HEK293T (cell line): ENCODE measurements around the gene CAPZB.

Experiments used
- CTCF ChIA-PET: fragments of 350-600 bp; formaldehyde crosslinking; extraction: SDS; loops from one replicate; lab custom pipeline; 2021; ENCODE audit warnings: antibody characterized with exemption, inconsistent platforms; lab: Yijun Ruan, JAX
- POLR2A ChIA-PET: fragments of 350-600 bp; formaldehyde crosslinking; extraction: SDS; loops from one replicate; lab custom pipeline; 2020; ENCODE audit warnings: antibody characterized with exemption, inconsistent platforms; lab: Yijun Ruan, JAX
- DNase-seq: peaks from one replicate; pipeline ENCODE4 v3.0.0; 2012; ENCODE audit warnings: mixed read lengths; ENCODE audit errors: extremely low spot score
- ARNT ChIP-seq: fragments of 450-650 bp; IDR thresholded peaks from 2 replicates; pipeline ENCODE4 v1.6.1; 2017; ENCODE audit warnings: mild to moderate bottlenecking
- BHLHE40 ChIP-seq: fragments of 450-650 bp; IDR thresholded peaks from 2 replicates; pipeline ENCODE4 v1.6.1; 2016; ENCODE audit warnings: mild to moderate bottlenecking, moderate library complexity, borderline replicate concordance
- CTBP1 ChIP-seq: fragments of 450-650 bp; IDR thresholded peaks from 2 replicates; pipeline ENCODE4 v1.6.1; 2016; ENCODE audit warnings: borderline replicate concordance
- ELF4 ChIP-seq: fragments of 450-650 bp; IDR thresholded peaks from 2 replicates; pipeline ENCODE4 v1.6.1; 2017; ENCODE audit warnings: antibody characterized with exemption
- FOXA1 ChIP-seq: fragments of 450-650 bp; IDR thresholded peaks from 2 replicates; pipeline ENCODE4 v1.6.1; 2016; ENCODE audit warnings: mild to moderate bottlenecking
- FOXK2 ChIP-seq: fragments of 450-650 bp; IDR thresholded peaks from 2 replicates; pipeline ENCODE4 v1.6.1; 2016; ENCODE audit warnings: mild to moderate bottlenecking
- FOXM1 ChIP-seq: fragments of 450-650 bp; IDR thresholded peaks from 2 replicates; pipeline ENCODE4 v1.6.1; 2017; ENCODE audit warnings: mild to moderate bottlenecking, borderline replicate concordance
- HDGF ChIP-seq: fragments of 450-650 bp; IDR thresholded peaks from 2 replicates; pipeline ENCODE4 v1.6.1; 2017; ENCODE audit warnings: antibody characterized with exemption, borderline replicate concordance
- L3MBTL2 ChIP-seq: fragments of 450-650 bp; conservative IDR thresholded peaks from 2 replicates; pipeline ENCODE4 v1.6.1; 2016; ENCODE audit warnings: mild to moderate bottlenecking
- LEF1 ChIP-seq: fragments of 450-650 bp; IDR thresholded peaks from 2 replicates; pipeline ENCODE4 v1.6.1; 2017; ENCODE audit warnings: mild to moderate bottlenecking, borderline replicate concordance
- NFRKB ChIP-seq: fragments of 450-650 bp; IDR thresholded peaks from 2 replicates; pipeline ENCODE4 v1.6.1; 2016; ENCODE audit warnings: mild to moderate bottlenecking, moderate library complexity
- PKNOX1 ChIP-seq: fragments of 450-650 bp; IDR thresholded peaks from 2 replicates; pipeline ENCODE4 v1.6.1; 2016
- SP1 ChIP-seq: fragments of 450-650 bp; IDR thresholded peaks from 2 replicates; pipeline ENCODE4 v1.6.1; 2017
- SUZ12 ChIP-seq: fragments of 450-650 bp; IDR thresholded peaks from 2 replicates; pipeline ENCODE4 v1.6.1; 2016; ENCODE audit warnings: mild to moderate bottlenecking
- TARDBP ChIP-seq: fragments of 450-650 bp; IDR thresholded peaks from 2 replicates; pipeline ENCODE4 v1.6.1; 2016
- ZNF384 ChIP-seq: fragments of 450-650 bp; IDR thresholded peaks from 2 replicates; pipeline ENCODE4 v1.6.1; 2016

The CAPZB gene

DNA sequence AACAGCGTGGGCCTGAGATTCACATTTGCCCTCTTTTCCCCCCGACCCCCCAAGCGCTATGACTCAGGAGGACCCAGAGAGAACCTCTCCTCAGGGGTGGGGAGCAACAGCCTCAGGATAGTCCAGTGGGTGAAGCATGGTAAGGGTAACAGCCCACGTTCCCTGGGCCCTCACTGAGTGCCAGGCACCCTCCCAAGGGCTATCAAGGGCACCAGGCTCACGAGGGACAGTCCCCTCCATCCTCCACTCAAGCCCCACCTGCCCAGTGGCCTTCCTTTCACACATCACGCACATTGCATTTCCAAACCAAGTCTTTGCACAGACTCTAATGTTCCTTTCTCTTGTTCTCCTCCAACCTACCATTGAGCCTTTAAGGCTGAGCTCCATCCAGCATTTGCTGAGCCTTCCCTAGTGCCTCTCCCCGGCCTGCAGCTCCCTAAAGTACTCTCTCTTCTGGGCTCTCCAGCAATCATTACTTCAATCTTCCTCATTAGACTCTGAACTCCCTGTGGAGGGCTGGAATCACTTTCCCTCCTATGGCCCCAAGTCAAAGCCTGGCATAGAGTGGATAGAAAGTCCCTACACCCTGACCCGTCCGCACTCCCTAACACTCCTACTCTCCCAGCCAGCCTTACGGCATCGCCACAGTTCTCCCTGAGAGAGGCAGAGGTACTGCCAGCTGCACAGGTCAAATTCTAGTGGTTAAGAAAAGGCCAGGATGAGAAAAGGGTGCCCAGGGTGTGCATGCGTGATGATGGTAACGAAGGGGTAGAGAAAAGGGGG lies 174.4 kb downstream of the CAPZB start:
- CTCF ChIA-PET = no interaction called here
- POLR2A ChIA-PET = interaction anchor here (2.6 kb wide), 1 partner anchor 12 kb away, joined by 12 read pairs; no protein-coding TSS in a partner anchor
- DNase-seq = peak; percentile 21
- TF ChIP-seq FOXK2 = no peak
- TF ChIP-seq HDGF = no peak
- TF ChIP-seq PKNOX1 = no peak
- no peak for TF ChIP-seq LEF1
- TF ChIP-seq ZNF384 = no peak
- TF ChIP-seq L3MBTL2 = no peak
- TF ChIP-seq ELF4 = no peak
- no peak for TF ChIP-seq TARDBP
- TF ChIP-seq SP1 = no peak

- CTCF ChIA-PET = interaction anchor here (0.7 kb wide), 1 partner anchor 331 kb away, joined by 6 read pairs; no protein-coding TSS in a partner anchor
- TF ChIP-seq BHLHE40 (no peak), NFRKB (no peak), L3MBTL2 (no peak), FOXK2 (no peak), SP1 (no peak), CTBP1 (no peak)
- POLR2A ChIA-PET = interaction anchor here (0.8 kb wide), 1 partner anchor 38 kb away, joined by 3 read pairs; no protein-coding TSS in a partner anchor
- no peak for DNase-seq
Measured at GRCh38 chr1:19310061-19310460, 175.3 kb downstream of the CAPZB start.

GRCh38 chr1:19309123-19309813 lies 176.1 kb downstream of the CAPZB start:
- no peak for TF ChIP-seq FOXK2
- TF ChIP-seq TARDBP = no peak
- no peak for TF ChIP-seq NFRKB
- no peak for TF ChIP-seq PKNOX1
- no peak for TF ChIP-seq SP1
- no peak for TF ChIP-seq LEF1
- TF ChIP-seq FOXA1 = no peak
- no peak for TF ChIP-seq CTBP1
- TF ChIP-seq SUZ12 = no peak
- TF ChIP-seq HDGF = no peak
- TF ChIP-seq L3MBTL2 = no peak
- TF ChIP-seq BHLHE40 = no peak
- ChIA-PET POLR2A (no interaction called here), CTCF (no interaction called here)
- DNase-seq = no peak

- TF ChIP-seq BHLHE40 = no peak
- no peak for TF ChIP-seq SUZ12
- no peak for TF ChIP-seq ELF4
- TF ChIP-seq ARNT = no peak
- TF ChIP-seq PKNOX1 = no peak
- no peak for TF ChIP-seq CTBP1
- no peak for TF ChIP-seq FOXA1
- TF ChIP-seq TARDBP = no peak
- TF ChIP-seq LEF1 = no peak
- TF ChIP-seq SP1 = no peak
- TF ChIP-seq L3MBTL2 = no peak
- ChIA-PET POLR2A (no interaction called here), CTCF (no interaction called here)
- DNase-seq = no peak
Measured at GRCh38 chr1:19308509-19308907, 176.8 kb downstream of the CAPZB start.

- CTCF ChIA-PET = no interaction called here
- POLR2A ChIA-PET = no interaction called here
- TF ChIP-seq LEF1 = no peak
- TF ChIP-seq FOXM1 = no peak
- no peak for TF ChIP-seq ELF4
- no peak for TF ChIP-seq FOXA1
- TF ChIP-seq SUZ12 = no peak
- no peak for TF ChIP-seq PKNOX1
- DNase-seq = no peak
Measured at GRCh38 chr1:19307794-19308508, 177.4 kb downstream of the CAPZB start.
